GM12878 (cell line): ENCODE results near the gene RAB31.

Experiments used
- BRCA1 ChIP-seq: IDR thresholded peaks from 2 replicates; pipeline ENCODE4 v1.6.1; 2011; ENCODE audit warnings: low read depth, low read length, improper control_type of control experiment
- CBX3 ChIP-seq: fragments of 200-600 bp; sonication (generic); IDR thresholded peaks from 2 replicates; pipeline ENCODE4 v1.6.1; 2016; ENCODE audit warnings: low read depth, borderline replicate concordance
- EP300 ChIP-seq, 2 experiments: fragments of 150-350 bp in 1 of 2; IDR thresholded peaks; 2 replicates each; pipeline ENCODE4 v1.6.1; 2011 to 2012; ENCODE audit warnings: low read depth in 2 of 2, low read length in 2 of 2, borderline replicate concordance in 1 of 2, improper control_type of control experiment in 1 of 2, inconsistent platforms in 1 of 2; ENCODE audit not compliant: control insufficient read depth in 1 of 2
- FOS ChIP-seq: IDR thresholded peaks from 3 replicates; pipeline ENCODE4 v1.6.1; 2011; ENCODE audit warnings: borderline replicate concordance; ENCODE audit not compliant: insufficient read length; ENCODE audit errors: extremely low read depth
- JUND ChIP-seq: IDR thresholded peaks from 2 replicates; pipeline ENCODE4 v1.6.1; 2012; ENCODE audit warnings: low read depth, mild to moderate bottlenecking, low read length, improper control_type of control experiment, moderate library complexity
- POLR2A ChIP-seq: IDR thresholded peaks from 2 replicates; pipeline ENCODE4 v1.6.1; 2011; ENCODE audit warnings: low read depth, mild to moderate bottlenecking, low read length
- SIN3A ChIP-seq: IDR thresholded peaks from 2 replicates; pipeline ENCODE4 v1.6.1; 2012; ENCODE audit warnings: low read depth, low read length, improper control_type of control experiment
- SMC3 ChIP-seq: IDR thresholded peaks from 2 replicates; pipeline ENCODE4 v1.6.1; 2011; ENCODE audit warnings: low read length, improper control_type of control experiment, borderline replicate concordance
- TF ChIP-seq, protein P1 (sequence below): IDR thresholded peaks from 2 replicates; pipeline ENCODE4 v1.6.1; 2012; ENCODE audit warnings: improper control_type of control experiment, low read depth, low read length; ENCODE audit not compliant: insufficient replicate concordance
- TF ChIP-seq, protein P2 (sequence below), 3 experiments: IDR thresholded peaks in 2 of 3; conservative IDR thresholded peaks in 1 of 3; 2 replicates each; pipeline ENCODE4 v1.5.1; 2011; ENCODE audit warnings: low read depth in 3 of 3, low read length in 3 of 3, mild to moderate bottlenecking in 3 of 3, control low read depth in 2 of 3, moderate library complexity in 2 of 3, inconsistent platforms in 1 of 3, mixed read lengths in 1 of 3; ENCODE audit not compliant: control insufficient read depth in 2 of 3, insufficient read depth in 1 of 3; ENCODE audit errors: extremely low read depth in 1 of 3

DNA sequence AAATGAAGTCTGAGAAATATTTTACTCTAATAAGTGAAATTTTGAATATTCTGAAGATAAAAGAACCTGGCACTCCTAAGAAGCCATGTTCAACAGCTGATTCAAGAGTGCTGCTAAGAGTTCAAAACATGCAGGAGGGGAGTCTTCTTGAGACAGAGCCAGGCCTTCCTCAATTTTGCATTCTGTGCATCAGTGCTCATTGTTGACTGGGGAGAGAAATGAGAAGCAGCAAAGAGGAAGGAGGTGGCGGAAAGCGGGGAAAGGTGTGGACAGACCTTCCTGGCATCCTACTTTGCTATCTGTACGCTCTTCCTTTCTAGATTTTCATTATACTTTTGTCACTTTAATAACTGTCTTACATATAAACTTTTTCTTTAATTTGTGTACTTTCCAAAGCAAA lies 148.0 kb downstream of the RAB31 start:
- TF ChIP-seq EP300 (IDR thresholded peaks at IDR 0.05; ENCODE audit: borderline replicate concordance in 1 of 2, control insufficient read depth in 1 of 2, low read depth in 2 of 2, low read length in 2 of 2) = no peak
- no peak for TF ChIP-seq CBX3
- no peak for TF ChIP-seq JUND
- no peak for TF ChIP-seq POLR2A
- TF ChIP-seq, protein P1, sequence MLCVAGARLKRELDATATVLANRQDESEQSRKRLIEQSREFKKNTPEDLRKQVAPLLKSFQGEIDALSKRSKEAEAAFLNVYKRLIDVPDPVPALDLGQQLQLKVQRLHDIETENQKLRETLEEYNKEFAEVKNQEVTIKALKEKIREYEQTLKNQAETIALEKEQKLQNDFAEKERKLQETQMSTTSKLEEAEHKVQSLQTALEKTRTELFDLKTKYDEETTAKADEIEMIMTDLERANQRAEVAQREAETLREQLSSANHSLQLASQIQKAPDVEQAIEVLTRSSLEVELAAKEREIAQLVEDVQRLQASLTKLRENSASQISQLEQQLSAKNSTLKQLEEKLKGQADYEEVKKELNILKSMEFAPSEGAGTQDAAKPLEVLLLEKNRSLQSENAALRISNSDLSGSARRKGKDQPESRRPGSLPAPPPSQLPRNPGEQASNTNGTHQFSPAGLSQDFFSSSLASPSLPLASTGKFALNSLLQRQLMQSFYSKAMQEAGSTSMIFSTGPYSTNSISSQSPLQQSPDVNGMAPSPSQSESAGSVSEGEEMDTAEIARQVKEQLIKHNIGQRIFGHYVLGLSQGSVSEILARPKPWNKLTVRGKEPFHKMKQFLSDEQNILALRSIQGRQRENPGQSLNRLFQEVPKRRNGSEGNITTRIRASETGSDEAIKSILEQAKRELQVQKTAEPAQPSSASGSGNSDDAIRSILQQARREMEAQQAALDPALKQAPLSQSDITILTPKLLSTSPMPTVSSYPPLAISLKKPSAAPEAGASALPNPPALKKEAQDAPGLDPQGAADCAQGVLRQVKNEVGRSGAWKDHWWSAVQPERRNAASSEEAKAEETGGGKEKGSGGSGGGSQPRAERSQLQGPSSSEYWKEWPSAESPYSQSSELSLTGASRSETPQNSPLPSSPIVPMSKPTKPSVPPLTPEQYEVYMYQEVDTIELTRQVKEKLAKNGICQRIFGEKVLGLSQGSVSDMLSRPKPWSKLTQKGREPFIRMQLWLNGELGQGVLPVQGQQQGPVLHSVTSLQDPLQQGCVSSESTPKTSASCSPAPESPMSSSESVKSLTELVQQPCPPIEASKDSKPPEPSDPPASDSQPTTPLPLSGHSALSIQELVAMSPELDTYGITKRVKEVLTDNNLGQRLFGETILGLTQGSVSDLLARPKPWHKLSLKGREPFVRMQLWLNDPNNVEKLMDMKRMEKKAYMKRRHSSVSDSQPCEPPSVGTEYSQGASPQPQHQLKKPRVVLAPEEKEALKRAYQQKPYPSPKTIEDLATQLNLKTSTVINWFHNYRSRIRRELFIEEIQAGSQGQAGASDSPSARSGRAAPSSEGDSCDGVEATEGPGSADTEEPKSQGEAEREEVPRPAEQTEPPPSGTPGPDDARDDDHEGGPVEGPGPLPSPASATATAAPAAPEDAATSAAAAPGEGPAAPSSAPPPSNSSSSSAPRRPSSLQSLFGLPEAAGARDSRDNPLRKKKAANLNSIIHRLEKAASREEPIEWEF = no peak
- TF ChIP-seq SIN3A = no peak
- TF ChIP-seq, protein P2, sequence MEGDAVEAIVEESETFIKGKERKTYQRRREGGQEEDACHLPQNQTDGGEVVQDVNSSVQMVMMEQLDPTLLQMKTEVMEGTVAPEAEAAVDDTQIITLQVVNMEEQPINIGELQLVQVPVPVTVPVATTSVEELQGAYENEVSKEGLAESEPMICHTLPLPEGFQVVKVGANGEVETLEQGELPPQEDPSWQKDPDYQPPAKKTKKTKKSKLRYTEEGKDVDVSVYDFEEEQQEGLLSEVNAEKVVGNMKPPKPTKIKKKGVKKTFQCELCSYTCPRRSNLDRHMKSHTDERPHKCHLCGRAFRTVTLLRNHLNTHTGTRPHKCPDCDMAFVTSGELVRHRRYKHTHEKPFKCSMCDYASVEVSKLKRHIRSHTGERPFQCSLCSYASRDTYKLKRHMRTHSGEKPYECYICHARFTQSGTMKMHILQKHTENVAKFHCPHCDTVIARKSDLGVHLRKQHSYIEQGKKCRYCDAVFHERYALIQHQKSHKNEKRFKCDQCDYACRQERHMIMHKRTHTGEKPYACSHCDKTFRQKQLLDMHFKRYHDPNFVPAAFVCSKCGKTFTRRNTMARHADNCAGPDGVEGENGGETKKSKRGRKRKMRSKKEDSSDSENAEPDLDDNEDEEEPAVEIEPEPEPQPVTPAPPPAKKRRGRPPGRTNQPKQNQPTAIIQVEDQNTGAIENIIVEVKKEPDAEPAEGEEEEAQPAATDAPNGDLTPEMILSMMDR (IDR thresholded peaks at IDR 0.05 in 2 of 3, conservative IDR thresholded peaks at IDR 0.05 in 1 of 3; ENCODE audit: control insufficient read depth in 2 of 3, extremely low read depth in 1 of 3, insufficient read depth in 1 of 3, low read depth in 3 of 3, low read length in 3 of 3) = no peak
- no peak for TF ChIP-seq SMC3
- no peak for TF ChIP-seq BRCA1
- no peak for TF ChIP-seq FOS
